NCI-H526 treated with DMSO at 0.1 percent for 48 hours (cell line): ENCODE data around the gene TAT.
A peak's percentile ranks its signal among the peaks of the same experiment; 100 is the strongest.

Experiments
- DNase-seq: peaks from one replicate; lab custom pipeline; 2025; lab: John Stamatoyannopoulos, UW

Gene TAT

GRCh38 chr16:71537643-71538042 is 39.2 kb downstream of the TAT start:
- peak; percentile 18 for DNase-seq

GRCh38 chr16:71536752-71537499 is 40.0 kb downstream of the TAT start:
- no peak for DNase-seq

- no peak for DNase-seq
Observed at GRCh38 chr16:71532366-71532765, 44.5 kb downstream of the TAT start.

- no peak for DNase-seq
Observed at GRCh38 chr16:71528863-71529262, 48.0 kb downstream of the TAT start.

GRCh38 chr16:71528257-71528656 is 48.6 kb downstream of the TAT start:
- no peak for DNase-seq

- DNase-seq: peak; percentile 45
Observed at GRCh38 chr16:71526111-71526631, 50.7 kb downstream of the TAT start, which contains the start of gene CHST4. Gene CHST4, plus strand, starts transcription at chr16:71526426. Its CDS starts 10,252 bp downstream, at chr16:71536678.

- DNase-seq: no peak
Observed at GRCh38 chr16:71524566-71525553, 52.0 kb downstream of the TAT start.

- no peak for DNase-seq
Observed at GRCh38 chr16:71520550-71520949, 56.3 kb downstream of the TAT start.
